OCI-LY7 (cell line): ENCODE measurements around the gene EPHB4. TPM values are rescaled to one million over a fixed set of nuclear protein-coding genes. Genes with fewer than 3 reads are reported as not detected.

Source experiments
- BruUV-seq: library from RNA; stranded (reverse); fragments of 400-500 nt; replicated peaks from 2 replicates; lab custom pipeline; 2021; lab: Mats Ljungman, UMichigan
- CTCF ChIA-PET: fragments of 300-600 bp; sonication (Branson Sonifier 250); formaldehyde crosslinking; loops from one replicate; lab custom pipeline; 2022; ENCODE audit warnings: antibody characterized with exemption; ENCODE audit not compliant: unreplicated experiment; lab: Charles Lee
- POLR2A ChIA-PET: fragments of 300-600 bp; sonication (Branson Sonifier 250); formaldehyde crosslinking; loops from one replicate; lab custom pipeline; 2022; ENCODE audit warnings: antibody characterized with exemption; lab: Charles Lee
- DNase-seq: peaks from one replicate; pipeline ENCODE4 v3.0.0-alpha.2; 2015; ENCODE audit warnings: low spot score
- H2AFZ ChIP-seq: fragments of 200-600 bp; sonication (generic), shearing (Covaris generic); 2 replicates; pipeline ENCODE4 v1.6.1; 2014; ENCODE audit warnings: mild to moderate bottlenecking, antibody characterized with exemption, low read length, moderate library complexity
- H3K27ac ChIP-seq: fragments of 200-600 bp; sonication (generic); 2 replicates; pipeline ENCODE4 v1.5.1; 2014; ENCODE audit warnings: mixed run types, low read depth, mild to moderate bottlenecking, moderate library complexity, low read length, inconsistent platforms; ENCODE audit not compliant: poor library complexity, severe bottlenecking
- H3K36me3 ChIP-seq: fragments of 200-600 bp; sonication (generic); 2 replicates; pipeline ENCODE4 v1.6.1; 2014; ENCODE audit warnings: mild to moderate bottlenecking, antibody characterized with exemption, low read length, moderate library complexity, mixed read lengths; ENCODE audit not compliant: insufficient read depth
- H3K4me1 ChIP-seq: fragments of 200-600 bp; sonication (generic); 2 replicates; pipeline ENCODE4 v1.5.1; 2014; ENCODE audit warnings: mild to moderate bottlenecking, low read length; ENCODE audit not compliant: insufficient read depth, poor library complexity, severe bottlenecking
- H3K4me2 ChIP-seq: fragments of 200-600 bp; sonication (generic); 2 replicates; pipeline ENCODE4 v1.6.1; 2014; ENCODE audit warnings: mild to moderate bottlenecking, low read length
- H3K4me3 ChIP-seq: fragments of 200-600 bp; sonication (generic); 2 replicates; pipeline ENCODE4 v1.5.1; 2014; ENCODE audit warnings: mild to moderate bottlenecking, low read depth, low read length; ENCODE audit not compliant: poor library complexity, severe bottlenecking
- H3K79me2 ChIP-seq: fragments of 200-600 bp; sonication (generic); 2 replicates; pipeline ENCODE4 v1.6.1; 2016; ENCODE audit warnings: low read depth, mild to moderate bottlenecking, low read length, moderate library complexity, mixed read lengths; ENCODE audit not compliant: insufficient read depth
- H3K9me2 ChIP-seq: fragments of 200-600 bp; sonication (generic); 2 replicates; pipeline ENCODE4 v1.6.1; 2016; ENCODE audit warnings: mild to moderate bottlenecking, low read length, mixed read lengths; ENCODE audit not compliant: insufficient read depth
- H3K9me3 ChIP-seq: fragments of 200-600 bp; sonication (generic); 2 replicates; pipeline ENCODE4 v1.6.1; 2014; ENCODE audit warnings: mild to moderate bottlenecking, mixed run types, low read length, mixed read lengths
- H4K20me1 ChIP-seq: fragments of 200-600 bp; sonication (generic); 2 replicates; pipeline ENCODE4 v1.6.1; 2014; ENCODE audit warnings: mild to moderate bottlenecking, antibody characterized with exemption, low read length, moderate library complexity, mixed read lengths; ENCODE audit not compliant: insufficient read depth
- intact Hi-C: fragments of 100-400 bp; cut with micrococcal nuclease; formaldehyde crosslinking; loops from one replicate; pipeline ENCODE4 v1.10.0; 2022; ENCODE audit not compliant: unreplicated experiment
- microRNA-seq: library from miRNA; unstranded; fragments of <30 nt; microRNA quantifications from one replicate; pipeline ENCODE4 v1.2.0, GENCODE V29; 2022; ENCODE audit warnings: borderline replicate concordance
- small RNA-seq: library from RNA; depleted of rRNA; stranded (forward); fragments of <200 nt; gene quantifications from one replicate; pipeline ENCODE3, GENCODE V24; 2014
- total RNA-seq, 2 experiments: library from RNA; depleted of rRNA in 1 of 2; stranded (reverse); fragments of >200 nt in 1 of 2; shearing (Covaris generic) in 1 of 2; gene quantifications; 2 replicates each; pipeline ENCODE4 v1.2.3, GENCODE V29; 2014 to 2022
- TF ChIP-seq, protein P1 (sequence below): fragments of 200-600 bp; sonication (generic); conservative IDR thresholded peaks from 2 replicates; pipeline ENCODE4 v1.5.1; 2014; ENCODE audit warnings: mild to moderate bottlenecking, antibody characterized with exemption, low read length, moderate library complexity, mixed read lengths

Gene EPHB4
- total RNA-seq, 2 experiments from 2014 or later = 4.2 to 7.3 TPM

- H3K4me2 ChIP-seq = no peak overlapping the region
- no peak for DNase-seq
- no peaks in the 10 kb centered on the region for H3K9me2 ChIP-seq
- H2AFZ ChIP-seq = no peak overlapping the region
- BruUV-seq = no TSS peak
- H3K27ac ChIP-seq = no peak overlapping the region
- intact Hi-C loops = no loop called here
- ChIA-PET POLR2A (interaction anchor here (0.5 to 0.6 kb wide), 2 partner anchors 267 to 1203 kb away, joined by 4 to 5 read pairs; no protein-coding TSS in a partner anchor), CTCF (no interaction called here)
- H3K9me3 ChIP-seq = no peaks in the 10 kb centered on the region
- no peaks in the 10 kb centered on the region for H3K36me3 ChIP-seq
- no peaks in the 10 kb centered on the region for H4K20me1 ChIP-seq
- no peaks in the 10 kb centered on the region for H3K4me1 ChIP-seq
- TF ChIP-seq, protein P1, sequence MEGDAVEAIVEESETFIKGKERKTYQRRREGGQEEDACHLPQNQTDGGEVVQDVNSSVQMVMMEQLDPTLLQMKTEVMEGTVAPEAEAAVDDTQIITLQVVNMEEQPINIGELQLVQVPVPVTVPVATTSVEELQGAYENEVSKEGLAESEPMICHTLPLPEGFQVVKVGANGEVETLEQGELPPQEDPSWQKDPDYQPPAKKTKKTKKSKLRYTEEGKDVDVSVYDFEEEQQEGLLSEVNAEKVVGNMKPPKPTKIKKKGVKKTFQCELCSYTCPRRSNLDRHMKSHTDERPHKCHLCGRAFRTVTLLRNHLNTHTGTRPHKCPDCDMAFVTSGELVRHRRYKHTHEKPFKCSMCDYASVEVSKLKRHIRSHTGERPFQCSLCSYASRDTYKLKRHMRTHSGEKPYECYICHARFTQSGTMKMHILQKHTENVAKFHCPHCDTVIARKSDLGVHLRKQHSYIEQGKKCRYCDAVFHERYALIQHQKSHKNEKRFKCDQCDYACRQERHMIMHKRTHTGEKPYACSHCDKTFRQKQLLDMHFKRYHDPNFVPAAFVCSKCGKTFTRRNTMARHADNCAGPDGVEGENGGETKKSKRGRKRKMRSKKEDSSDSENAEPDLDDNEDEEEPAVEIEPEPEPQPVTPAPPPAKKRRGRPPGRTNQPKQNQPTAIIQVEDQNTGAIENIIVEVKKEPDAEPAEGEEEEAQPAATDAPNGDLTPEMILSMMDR = no peak
- no peaks in the 10 kb centered on the region for H3K79me2 ChIP-seq
- no peak overlapping the region for H3K4me3 ChIP-seq
Measured at GRCh38 chr7:100753750-100754149, 73.6 kb downstream of the EPHB4 start.

- Histone ChIP-seq H3K27ac (no peak overlapping the region), H3K4me3 (no peak overlapping the region), H3K79me2 (no peaks in the 10 kb centered on the region), H3K4me2 (no peak overlapping the region), H3K36me3 (no peaks in the 10 kb centered on the region), H2AFZ (no peak overlapping the region), H4K20me1 (no peaks in the 10 kb centered on the region), H3K9me2 (no peaks in the 10 kb centered on the region), H3K9me3 (no peaks in the 10 kb centered on the region), H3K4me1 (no peaks in the 10 kb centered on the region)
- CTCF ChIA-PET = no interaction called here
- POLR2A ChIA-PET = interaction anchor here (0.5 to 0.7 kb wide), 3 partner anchors 268 to 1579 kb away, joined by 4 to 5 read pairs (median 4); no protein-coding TSS in a partner anchor
- no peak for DNase-seq
- BruUV-seq = no TSS peak
- intact Hi-C loops = no loop called here
- TF ChIP-seq, protein P1 = no peak
Measured at GRCh38 chr7:100752994-100753393, 74.3 kb downstream of the EPHB4 start.

Small RNA genes lying within 50 kb of the gene (microRNA-seq; reads per million reads assigned to microRNA genes)
- not detected for gene MIR6875

Small RNA genes lying within 50 kb of the gene (small RNA-seq; reads per million reads assigned to genes)
- gene RN7SL750P = not detected

Other genes starting within 250 kb of the EPHB4 start
- gene LRCH4, start 241.4 kb downstream of the EPHB4 start, total RNA-seq (2014; rRNA removed; shearing (Covaris generic)) = 30.3 and 39.2 TPM in 2 replicates
- gene LRCH4, start 241.4 kb downstream of the EPHB4 start, total RNA-seq (2022) = 72.0 and 75.5 TPM in 2 replicates
- gene FBXO24, start 241.2 kb downstream of the EPHB4 start, total RNA-seq (2014; rRNA removed; shearing (Covaris generic)) = 0.16 TPM in 1 of 2 replicates, not detected in the other
- gene FBXO24, start 241.2 kb downstream of the EPHB4 start, total RNA-seq (2022) = 1.2 and 1.7 TPM in 2 replicates
- gene PCOLCE, start 225.2 kb downstream of the EPHB4 start, total RNA-seq (2014; rRNA removed; shearing (Covaris generic)) = 8.8 and 27.6 TPM in 2 replicates
- gene PCOLCE, start 225.2 kb downstream of the EPHB4 start, total RNA-seq (2022) = 32.3 and 38.3 TPM in 2 replicates
- gene MOSPD3, start 215.0 kb downstream of the EPHB4 start, total RNA-seq (2014; rRNA removed; shearing (Covaris generic)) = 7.1 and 12.0 TPM in 2 replicates
- 10.4 and 15.1 TPM in 2 replicates for gene MOSPD3, start 215.0 kb downstream of the EPHB4 start, total RNA-seq (2022)
- 8.1 and 12.1 TPM in 2 replicates for gene TFR2, start 186.0 kb downstream of the EPHB4 start, total RNA-seq (2014; rRNA removed; shearing (Covaris generic))
- gene TFR2, start 186.0 kb downstream of the EPHB4 start, total RNA-seq (2022) = 25.0 and 26.0 TPM in 2 replicates
- gene ACTL6B, start 171.1 kb downstream of the EPHB4 start, total RNA-seq (2014; rRNA removed; shearing (Covaris generic)) = not detected in 2 replicates
- not detected in 2 replicates for gene ACTL6B, start 171.1 kb downstream of the EPHB4 start, total RNA-seq (2022)
- 59.4 and 80.4 TPM in 2 replicates for gene GNB2, start 153.8 kb downstream of the EPHB4 start, total RNA-seq (2014; rRNA removed; shearing (Covaris generic))
- 174 and 180 TPM in 2 replicates for gene GNB2, start 153.8 kb downstream of the EPHB4 start, total RNA-seq (2022)
- gene GIGYF1, start 133.3 kb downstream of the EPHB4 start, total RNA-seq (2014; rRNA removed; shearing (Covaris generic)) = 35.7 and 40.2 TPM in 2 replicates
- 52.0 and 58.8 TPM in 2 replicates for gene GIGYF1, start 133.3 kb downstream of the EPHB4 start, total RNA-seq (2022)
- gene POP7, start 121.4 kb downstream of the EPHB4 start, total RNA-seq (2014; rRNA removed; shearing (Covaris generic)) = 82.6 and 94.3 TPM in 2 replicates
- 43.7 and 47.2 TPM in 2 replicates for gene POP7, start 121.4 kb downstream of the EPHB4 start, total RNA-seq (2022)
- 0.13 TPM in 1 of 2 replicates, not detected in the other for gene EPO, start 107.1 kb downstream of the EPHB4 start, total RNA-seq (2014; rRNA removed; shearing (Covaris generic))
- not detected in 2 replicates for gene EPO, start 107.1 kb downstream of the EPHB4 start, total RNA-seq (2022)
- not detected in 2 replicates for gene ZAN, start 93.9 kb downstream of the EPHB4 start, total RNA-seq (2014; rRNA removed; shearing (Covaris generic))
- not detected in 2 replicates for gene ZAN, start 93.9 kb downstream of the EPHB4 start, total RNA-seq (2022)
- 15.7 and 17.0 TPM in 2 replicates for gene SLC12A9, start 25.2 kb upstream of the EPHB4 start, total RNA-seq (2014; rRNA removed; shearing (Covaris generic))
- 21.1 and 25.6 TPM in 2 replicates for gene SLC12A9, start 25.2 kb upstream of the EPHB4 start, total RNA-seq (2022)
- 2.2 and 3.3 TPM in 2 replicates for gene TRIP6, start 39.9 kb upstream of the EPHB4 start, total RNA-seq (2014; rRNA removed; shearing (Covaris generic))
- gene TRIP6, start 39.9 kb upstream of the EPHB4 start, total RNA-seq (2022) = 1.8 and 3.1 TPM in 2 replicates
- 154 and 174 TPM in 2 replicates for gene SRRT, start 47.6 kb upstream of the EPHB4 start, total RNA-seq (2014; rRNA removed; shearing (Covaris generic))
- 247 and 264 TPM in 2 replicates for gene SRRT, start 47.6 kb upstream of the EPHB4 start, total RNA-seq (2022)
- gene UFSP1, start 62.2 kb upstream of the EPHB4 start, total RNA-seq (2014; rRNA removed; shearing (Covaris generic)) = 2.8 and 4.9 TPM in 2 replicates
- 3.3 and 3.8 TPM in 2 replicates for gene UFSP1, start 62.2 kb upstream of the EPHB4 start, total RNA-seq (2022)
- not detected in 2 replicates for gene ACHE, start 68.4 kb upstream of the EPHB4 start, total RNA-seq (2014; rRNA removed; shearing (Covaris generic))
- gene ACHE, start 68.4 kb upstream of the EPHB4 start, total RNA-seq (2022) = not detected in 2 replicates
- gene MUC3A, start 122.0 kb upstream of the EPHB4 start, total RNA-seq (2014; rRNA removed; shearing (Covaris generic)) = not detected in 2 replicates
- gene MUC3A, start 122.0 kb upstream of the EPHB4 start, total RNA-seq (2022) = not detected in 2 replicates
- not detected in 2 replicates for gene MUC12, start 142.0 kb upstream of the EPHB4 start, total RNA-seq (2014; rRNA removed; shearing (Covaris generic))
- not detected in 2 replicates for gene MUC12, start 142.0 kb upstream of the EPHB4 start, total RNA-seq (2022)
- gene MUC17, start 192.6 kb upstream of the EPHB4 start, total RNA-seq (2014; rRNA removed; shearing (Covaris generic)) = not detected in 2 replicates
- not detected in 2 replicates for gene MUC17, start 192.6 kb upstream of the EPHB4 start, total RNA-seq (2022)